IMR-90 (cell line): ENCODE data around the gene TIGD4. TPM values are rescaled to one million over a fixed set of nuclear protein-coding genes. Genes with fewer than 3 reads are reported as not detected.

ENCODE experiments used
- ATAC-seq: fragments of 200-7000 bp; cut with Tn5 transposase; 2 replicates; pipeline ENCODE4 v1.9.1; 2020; ENCODE audit warnings: low read depth, mild to moderate bottlenecking, moderate library complexity
- BruUV-seq: library from RNA; stranded (reverse); fragments of 400-500 nt; replicated peaks from 2 replicates; lab custom pipeline; 2021; lab: Mats Ljungman, UMichigan
- CTCF ChIA-PET: fragments of 300-600 bp; formaldehyde crosslinking; extraction: SDS; loops from one replicate; lab custom pipeline; 2021; ENCODE audit warnings: antibody characterized with exemption; lab: Yijun Ruan, JAX
- POLR2A ChIA-PET: fragments of 300-600 bp; sonication (Branson Sonifier 250); formaldehyde crosslinking; loops from one replicate; lab custom pipeline; 2022; ENCODE audit warnings: antibody characterized with exemption; ENCODE audit not compliant: unreplicated experiment; lab: Charles Lee
- DNase-seq: peaks from one replicate; pipeline ENCODE4 v3.0.0; 2013
- H2AFZ ChIP-seq: replicated peaks from 2 replicates; pipeline ENCODE3; 2013; ENCODE audit warnings: low read length, mild to moderate bottlenecking; ENCODE audit not compliant: poor library complexity
- H2AK5ac ChIP-seq: 2 replicates; pipeline ENCODE4 v1.6.1; 2013; ENCODE audit warnings: low read depth, low read length, inconsistent platforms
- H2AK9ac ChIP-seq: replicated peaks from 2 replicates; pipeline ENCODE3; 2013; ENCODE audit warnings: mild to moderate bottlenecking, low read depth, low read length, moderate library complexity; ENCODE audit not compliant: poor library complexity
- H2BK120ac ChIP-seq: 2 replicates; pipeline ENCODE4 v1.6.1; 2013; ENCODE audit warnings: low read depth, low read length, inconsistent platforms
- H2BK15ac ChIP-seq: 3 replicates; pipeline ENCODE4 v1.6.1; 2013; ENCODE audit warnings: low read depth, low read length, inconsistent platforms
- H2BK20ac ChIP-seq: 2 replicates; pipeline ENCODE4 v1.6.1; 2013; ENCODE audit warnings: low read depth, mild to moderate bottlenecking, inconsistent platforms, low read length, moderate library complexity
- H2BK5ac ChIP-seq: 2 replicates; pipeline ENCODE4 v1.6.1; 2013; ENCODE audit warnings: mild to moderate bottlenecking, low read depth, low read length, inconsistent platforms; ENCODE audit not compliant: poor library complexity, severe bottlenecking
- H3K14ac ChIP-seq: replicated peaks from 2 replicates; pipeline ENCODE4 v1.6.1; 2013; ENCODE audit warnings: low read depth, low read length, inconsistent platforms
- H3K18ac ChIP-seq: 2 replicates; pipeline ENCODE4 v1.6.1; 2013; ENCODE audit warnings: low read depth, low read length, control low read depth
- H3K23ac ChIP-seq: 2 replicates; pipeline ENCODE4 v1.6.1; 2013; ENCODE audit warnings: low read depth, low read length, inconsistent platforms
- H3K27ac ChIP-seq: 2 replicates; pipeline ENCODE4 v1.5.1; 2013; ENCODE audit warnings: mild to moderate bottlenecking, control low read depth, low read length; ENCODE audit not compliant: insufficient read depth
- H3K27me3 ChIP-seq: 2 replicates; pipeline ENCODE4 v1.6.1; 2013; ENCODE audit warnings: low read length; ENCODE audit not compliant: control insufficient read depth, insufficient read depth
- H3K36me3 ChIP-seq: 2 replicates; pipeline ENCODE4 v1.6.1; 2013; ENCODE audit warnings: low read length, mixed read lengths; ENCODE audit not compliant: control insufficient read depth, insufficient read depth
- H3K4ac ChIP-seq: 2 replicates; pipeline ENCODE4 v1.6.1; 2013; ENCODE audit warnings: low read depth, low read length, inconsistent platforms
- H3K4me1 ChIP-seq: 2 replicates; pipeline ENCODE4 v1.6.1; 2013; ENCODE audit warnings: low read length, mixed read lengths; ENCODE audit not compliant: control insufficient read depth, insufficient read depth
- H3K4me2 ChIP-seq: 2 replicates; pipeline ENCODE4 v1.6.1; 2013; ENCODE audit warnings: low read depth, mild to moderate bottlenecking, control low read depth, low read length, moderate library complexity
- H3K4me3 ChIP-seq: 2 replicates; pipeline ENCODE4 v1.5.1; 2013; ENCODE audit warnings: low read depth, mild to moderate bottlenecking, control low read depth, low read length, moderate library complexity; ENCODE audit not compliant: insufficient read depth
- H3K56ac ChIP-seq: 2 replicates; pipeline ENCODE4 v1.6.1; 2013; ENCODE audit warnings: low read length, inconsistent platforms; ENCODE audit not compliant: insufficient read depth; ENCODE audit errors: extremely low read depth
- H3K79me1 ChIP-seq, 2 experiments: 2 replicates each; pipeline ENCODE4 v1.6.1; 2013; ENCODE audit warnings: low read length in 2 of 2, inconsistent platforms in 1 of 2, low read depth in 1 of 2
- H3K9ac ChIP-seq: 2 replicates; pipeline ENCODE4 v1.6.1; 2013; ENCODE audit warnings: low read depth, low read length, control low read depth
- H3K9me1 ChIP-seq: 2 replicates; pipeline ENCODE4 v1.6.1; 2013; ENCODE audit warnings: low read length, inconsistent platforms; ENCODE audit not compliant: insufficient read depth
- H3K9me3 ChIP-seq: 2 replicates; pipeline ENCODE4 v1.6.1; 2013; ENCODE audit warnings: low read length; ENCODE audit not compliant: control insufficient read depth, insufficient read depth
- H4K20me1 ChIP-seq: 2 replicates; pipeline ENCODE4 v1.6.1; 2013; ENCODE audit warnings: low read length, inconsistent platforms; ENCODE audit not compliant: insufficient read depth
- H4K5ac ChIP-seq: 2 replicates; pipeline ENCODE4 v1.6.1; 2013; ENCODE audit warnings: mild to moderate bottlenecking, low read depth, low read length, control low read depth
- H4K8ac ChIP-seq, 2 experiments: 2 replicates each; pipeline ENCODE4 v1.6.1; 2013; ENCODE audit warnings: low read depth in 2 of 2, low read length in 2 of 2, control low read depth in 1 of 2, inconsistent platforms in 1 of 2
- H4K91ac ChIP-seq: 2 replicates; pipeline ENCODE4 v1.6.1; 2013; ENCODE audit warnings: low read depth, low read length, inconsistent platforms; ENCODE audit not compliant: insufficient read depth
- NFE2L2 ChIP-seq: fragments of 150-350 bp; IDR thresholded peaks from 2 replicates; pipeline ENCODE4 v1.6.1; 2016; ENCODE audit warnings: low read depth, mild to moderate bottlenecking, low read length
- WGBS, 2 experiments: methylation state at CpG; one replicate each; pipeline versions ENCODE4 v1.1.5 to v1.1.7; 2013; ENCODE audit warnings: missing lambda C conversion rate in 2 of 2; ENCODE audit not compliant: insufficient read length in 1 of 2; ENCODE audit errors: extremely low coverage in 2 of 2; 5-methylcytosine and 5-hydroxymethylcytosine counted together
- dilution Hi-C: fragments of 300-500 bp; cut with HindIII; formaldehyde crosslinking; loops from one replicate; pipeline ENCODE4 v1.14.3; 2018; ENCODE audit warnings: low sequenced_read_pairs; ENCODE audit not compliant: unreplicated experiment
- in situ Hi-C: fragments of 300-500 bp; cut with MboI; formaldehyde crosslinking; loops from 3 replicates; pipeline ENCODE4 v1.14.3; 2019; ENCODE audit warnings: low sequenced_read_pairs, inconsistent platforms, mixed read lengths
- intact Hi-C: fragments of 100-400 bp; cut with micrococcal nuclease; formaldehyde crosslinking; loops from 2 replicates; pipeline ENCODE4 v1.10.0; 2022
- polyA plus RNA-seq, 3 experiments: library from polyadenylated mRNA; depleted of rRNA; stranded (reverse); fragments of >200 nt; gene quantifications; 2 replicates each; pipeline ENCODE4 v1.2.3, GENCODE V29; 2012; ENCODE audit warnings: low replicate concordance in 1 of 3
- total RNA-seq: library from RNA; depleted of rRNA; stranded (reverse); fragments of >200 nt; gene quantifications from 2 replicates; pipeline ENCODE4 v1.2.3, GENCODE V29; 2012
- TF ChIP-seq, protein P1 (sequence below): fragments of 150-350 bp; IDR thresholded peaks from 2 replicates; pipeline ENCODE4 v1.6.1; 2016; ENCODE audit warnings: low read depth, mild to moderate bottlenecking, low read length, moderate library complexity, borderline replicate concordance

Gene TIGD4
- total and polyA plus RNA-seq, 2 of the 4 experiments (the other 2 are of a cell fraction), result 0.03 TPM; not detected in 1

DNA sequence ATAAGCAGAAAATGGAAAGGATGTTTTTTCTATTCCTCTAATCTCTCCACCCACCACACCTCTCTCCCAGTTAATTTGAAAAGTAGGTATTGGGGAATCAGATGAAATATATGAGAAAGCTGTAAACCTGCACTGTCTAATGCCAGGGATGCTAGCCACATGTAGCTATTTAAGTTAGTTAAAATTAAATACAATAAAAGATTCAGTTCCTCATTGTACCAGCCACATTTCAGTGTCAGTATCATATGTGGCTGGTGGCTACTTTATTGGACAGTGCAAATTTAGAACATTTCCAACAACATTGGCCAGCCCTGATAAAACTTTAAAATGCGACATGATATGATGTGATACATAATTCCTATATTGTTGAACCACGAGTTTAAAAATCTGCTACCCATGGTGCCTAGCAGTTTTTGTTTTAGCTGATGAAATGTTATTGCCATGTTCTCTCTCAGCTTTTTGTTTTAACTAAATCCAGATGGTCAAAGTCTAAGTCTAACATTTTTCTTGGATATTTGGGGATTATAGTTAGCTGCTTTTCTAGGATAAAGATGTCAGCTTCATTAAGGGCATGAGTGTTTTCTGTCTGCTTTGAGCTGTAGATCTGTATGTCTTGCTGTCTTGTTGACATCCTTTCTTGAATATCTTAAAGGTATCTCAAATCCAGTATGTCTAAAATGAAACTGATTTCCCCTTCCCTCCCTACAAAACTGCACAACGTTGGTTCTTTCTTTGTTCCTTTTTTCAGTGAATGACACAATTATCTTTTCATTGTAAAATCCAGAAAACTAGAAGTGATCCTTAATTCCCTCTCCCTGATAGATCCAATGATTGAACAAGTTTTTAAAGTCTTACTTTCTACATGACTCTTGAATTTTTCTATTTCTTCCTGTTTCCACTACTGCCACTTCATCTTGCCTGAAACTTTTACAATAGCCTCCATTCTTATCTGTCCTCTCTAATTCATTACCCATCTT, 6.4 kb upstream of the TIGD4 start:
- Histone ChIP-seq H3K27me3 (no peaks in the 10 kb centered on the region), H3K4me3 (no peak overlapping the region), H3K9me1 (peaks cover 5% of the 10 kb centered on the region), H3K79me1 (peaks cover 11 to 43% of the 10 kb centered on the region in 2 experiments; a peak in 3 of 4 replicates), H3K4me1 (no peaks in the 10 kb centered on the region), H3K56ac (no peak overlapping the region), H2AK5ac (no peak overlapping the region), H3K14ac (no peak overlapping the region), H3K4ac (no peak overlapping the region), H2BK5ac (no peak overlapping the region), H3K23ac (no peak overlapping the region), H2BK15ac (no peak overlapping the region), H4K20me1 (peaks cover 16% of the 10 kb centered on the region; the same call in 1 of the 2 replicates), H2AFZ (no peak overlapping the region), H3K9me3 (no peaks in the 10 kb centered on the region), H4K91ac (no peak overlapping the region), H3K27ac (no peak overlapping the region), H3K18ac (no peak overlapping the region), H2BK20ac (no peak overlapping the region), H4K8ac (no peak overlapping the region), H4K5ac (no peak overlapping the region), H2BK120ac (no peak overlapping the region), H2AK9ac (no peak overlapping the region), H3K9ac (no peak overlapping the region), H3K4me2 (no peak overlapping the region; the same call in 1 of the 2 replicates), H3K36me3 (peaks cover 7% of the 10 kb centered on the region; the same call in 1 of the 2 replicates)
- ATAC-seq (no peak), DNase-seq (no peak)
- TF ChIP-seq NFE2L2, result no peak
- TF ChIP-seq, protein P1, sequence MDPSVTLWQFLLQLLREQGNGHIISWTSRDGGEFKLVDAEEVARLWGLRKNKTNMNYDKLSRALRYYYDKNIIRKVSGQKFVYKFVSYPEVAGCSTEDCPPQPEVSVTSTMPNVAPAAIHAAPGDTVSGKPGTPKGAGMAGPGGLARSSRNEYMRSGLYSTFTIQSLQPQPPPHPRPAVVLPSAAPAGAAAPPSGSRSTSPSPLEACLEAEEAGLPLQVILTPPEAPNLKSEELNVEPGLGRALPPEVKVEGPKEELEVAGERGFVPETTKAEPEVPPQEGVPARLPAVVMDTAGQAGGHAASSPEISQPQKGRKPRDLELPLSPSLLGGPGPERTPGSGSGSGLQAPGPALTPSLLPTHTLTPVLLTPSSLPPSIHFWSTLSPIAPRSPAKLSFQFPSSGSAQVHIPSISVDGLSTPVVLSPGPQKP, result no peak
- 80% methylated on average over 1 of the region's 3 CpGs; no CpG with 5 or more reads in 1 of the 2 experiments for WGBS, 2 experiments
- in situ Hi-C loops, result no loop called here
- intact Hi-C loops, result no loop called here
- dilution Hi-C loops, result no loop called here
- no TSS peak for BruUV-seq
- ChIA-PET CTCF (interaction anchor here (1.6 kb wide), 1 partner anchor 342 kb away, joined by 4 read pairs; no protein-coding TSS in a partner anchor), POLR2A (no interaction called here)
